Activated naive CD4-positive, alpha-beta T cell treated with Interleukin-2 at 50 U/mL for 16 hours (primary cell): ENCODE data around the gene SSBP4.

Experiments
- DNase-seq: peaks from one replicate; pipeline ENCODE4 v3.0.0-alpha.2; 2020

The SSBP4 gene

GRCh38 chr19:18434411-18435175 lies 15.4 kb downstream of the SSBP4 start:
- no peak for DNase-seq

DNA sequence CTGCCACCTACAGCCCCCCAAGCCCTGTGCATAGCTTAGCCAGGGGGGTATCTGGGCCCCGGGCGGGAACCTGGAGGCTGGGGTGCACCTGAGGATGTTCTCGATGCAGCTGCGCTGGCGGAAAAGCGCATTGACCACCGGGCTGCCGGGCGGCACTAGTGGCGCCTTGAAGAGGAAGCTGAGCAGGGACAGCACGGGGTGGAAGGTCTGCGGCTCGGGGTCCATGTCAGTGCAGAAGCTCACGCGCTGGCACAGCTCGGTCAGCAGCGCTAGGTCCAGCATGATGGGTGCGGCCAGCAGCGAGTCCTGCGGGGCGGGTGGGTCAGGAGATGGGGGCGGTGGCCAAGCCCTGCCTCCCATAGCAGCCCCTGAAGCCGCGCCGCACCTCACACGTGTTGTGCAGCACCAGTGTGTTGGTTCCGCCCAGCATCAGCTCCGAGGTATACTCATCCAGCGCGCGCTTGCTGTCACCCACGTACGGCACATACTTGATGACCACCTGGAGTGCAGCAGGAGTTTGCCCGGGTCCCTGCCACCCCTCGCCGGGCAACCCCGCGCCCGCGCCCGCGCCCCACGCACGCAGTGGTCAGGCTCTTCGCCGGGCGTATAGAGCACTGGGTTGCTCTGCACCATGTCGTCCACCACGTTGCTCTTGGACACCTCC lies 16.1 kb downstream of the SSBP4 start:
- DNase-seq = no peak

DNA sequence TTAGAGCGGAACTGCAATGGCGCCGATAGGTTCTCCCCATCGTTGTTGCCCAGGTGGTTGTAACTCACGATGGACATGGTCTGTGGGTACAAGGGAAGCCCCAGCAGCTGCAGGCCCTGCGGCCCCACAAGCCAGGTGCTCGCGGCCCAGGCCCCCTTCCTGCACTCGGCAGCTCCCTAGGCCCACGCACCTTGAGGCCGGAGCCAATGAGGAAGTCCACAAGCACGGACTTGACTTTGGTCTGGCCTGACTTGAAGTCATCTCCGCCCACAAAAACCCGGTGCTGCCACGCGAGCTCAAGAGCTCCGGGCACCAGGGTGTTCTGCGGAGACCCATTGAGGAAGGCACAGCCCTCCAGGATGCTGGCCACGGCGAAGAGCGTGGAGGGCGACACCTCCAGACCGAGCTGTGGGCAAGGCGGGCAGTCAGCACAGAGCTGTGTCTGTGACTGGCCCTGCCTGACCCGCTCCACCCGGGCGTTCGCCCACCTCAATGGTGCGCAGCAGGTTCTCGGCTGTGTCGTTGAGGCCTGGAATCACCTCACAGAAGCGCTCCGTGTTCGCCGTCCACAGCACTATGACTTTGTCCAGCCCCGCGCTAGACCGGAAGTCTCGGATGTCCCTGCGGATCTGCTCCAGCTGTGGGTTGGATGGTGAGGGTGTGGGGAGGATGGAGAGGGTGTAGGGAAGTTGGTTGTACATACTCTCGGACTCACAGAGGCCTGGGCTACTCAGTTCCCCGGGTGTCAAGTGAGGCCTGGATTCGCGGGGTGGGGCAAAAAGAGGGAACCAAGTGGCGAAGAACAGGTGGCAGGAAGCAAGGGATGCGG lies 16.9 kb downstream of the SSBP4 start:
- no peak for DNase-seq

DNA sequence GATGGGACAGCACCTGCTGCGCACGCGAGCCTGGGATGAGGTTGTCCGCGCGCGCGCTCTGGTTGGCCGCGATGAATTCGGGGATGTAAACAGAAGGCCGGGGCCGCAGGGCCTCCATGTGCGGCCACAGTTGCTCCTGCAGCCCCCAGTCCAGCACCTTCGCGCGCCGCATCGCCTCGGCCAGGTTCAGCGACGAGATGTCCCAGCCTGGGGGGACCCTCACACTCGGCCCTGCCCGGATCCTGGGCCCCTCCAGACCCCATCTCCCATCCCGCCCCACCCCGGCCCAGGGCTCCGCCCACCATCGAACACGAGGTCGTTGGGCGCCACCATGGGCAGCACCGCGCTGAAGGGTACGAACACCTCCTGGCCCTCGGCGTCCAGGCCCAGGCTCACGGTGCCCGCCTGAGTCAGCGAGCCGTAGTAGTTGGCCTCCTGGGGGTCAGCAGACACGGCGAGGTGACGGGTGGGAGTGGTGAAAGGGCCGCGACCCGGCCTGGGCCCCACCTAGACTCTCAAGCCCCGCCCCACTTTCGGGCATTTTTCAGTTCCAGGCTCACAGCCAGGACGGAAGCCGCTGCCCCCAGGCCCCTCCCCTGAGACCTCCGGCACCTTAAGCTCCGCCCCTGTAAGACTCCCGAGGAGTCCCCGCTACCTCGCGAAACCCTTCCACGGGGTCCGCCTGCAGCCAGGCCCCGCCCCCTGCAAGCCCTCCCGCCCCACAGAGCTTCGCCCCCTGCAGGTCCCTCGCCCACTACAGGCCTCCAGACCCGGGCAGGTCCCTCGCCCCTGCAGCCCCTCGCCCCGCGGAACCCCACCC lies 17.7 kb downstream of the SSBP4 start:
- DNase-seq = peak; percentile 74

GRCh38 chr19:18437491-18438330 lies 18.5 kb downstream of the SSBP4 start, which contains the start of gene ISYNA1:
TSS of gene ISYNA1 (minus strand) at chr19:18438133. CDS start at chr19:18437979, 154 bp downstream.
- DNase-seq = peak; percentile 62

GRCh38 chr19:18438331-18439024 lies 19.3 kb downstream of the SSBP4 start:
- DNase-seq = no peak

DNA sequence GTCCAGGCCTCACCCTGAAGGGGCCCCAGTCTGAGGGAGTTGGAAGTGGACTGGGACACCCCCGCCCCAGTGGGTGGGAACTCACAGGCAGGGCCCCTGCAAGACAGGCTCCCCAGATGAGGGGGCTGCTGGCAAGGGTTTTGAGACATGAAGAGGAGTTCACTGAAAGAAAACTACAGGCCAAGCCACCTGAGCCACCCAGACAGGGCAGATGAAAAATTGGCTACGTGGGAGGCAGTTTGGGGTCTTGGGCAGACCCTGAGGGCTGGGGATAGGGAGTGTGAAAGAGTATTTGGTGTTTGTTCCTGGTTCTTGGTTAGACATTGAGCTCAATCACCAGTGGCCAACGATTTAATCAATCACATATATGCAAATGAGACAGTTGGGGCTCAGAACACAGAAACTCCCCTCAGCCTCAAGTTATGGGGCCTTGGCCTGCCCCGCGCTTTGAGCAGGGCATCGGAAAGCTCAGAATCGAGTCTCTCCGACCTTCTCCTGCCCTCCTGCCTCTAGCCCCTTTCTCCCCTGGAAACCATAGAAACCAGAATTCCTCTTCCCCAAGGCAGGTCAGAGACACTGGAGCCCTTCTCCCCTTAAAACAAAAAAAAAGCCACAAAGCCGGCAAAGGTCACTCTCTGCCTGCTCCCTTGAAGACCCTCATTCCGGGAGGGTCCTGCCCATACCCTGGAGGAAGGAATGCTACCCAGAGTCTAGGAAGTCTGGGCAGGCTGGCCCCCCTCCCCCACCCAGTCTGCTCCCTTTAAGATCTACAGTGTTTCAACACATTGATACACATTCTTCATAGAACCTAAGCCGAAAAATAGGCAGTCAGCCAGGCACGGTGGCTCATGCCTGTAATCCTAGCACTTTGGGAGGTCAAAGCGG lies 20.1 kb downstream of the SSBP4 start:
- no peak for DNase-seq

GRCh38 chr19:18439910-18440237 lies 20.7 kb downstream of the SSBP4 start:
- no peak for DNase-seq

- peak; percentile 40 for DNase-seq
Measured at GRCh38 chr19:18440415-18440877, 21.2 kb downstream of the SSBP4 start.

- no peak for DNase-seq
Measured at GRCh38 chr19:18440936-18441803, 22.0 kb downstream of the SSBP4 start.

GRCh38 chr19:18441804-18442788 lies 22.9 kb downstream of the SSBP4 start:
- no peak for DNase-seq

- DNase-seq = no peak
Measured at GRCh38 chr19:18442941-18443340, 23.7 kb downstream of the SSBP4 start.

DNA sequence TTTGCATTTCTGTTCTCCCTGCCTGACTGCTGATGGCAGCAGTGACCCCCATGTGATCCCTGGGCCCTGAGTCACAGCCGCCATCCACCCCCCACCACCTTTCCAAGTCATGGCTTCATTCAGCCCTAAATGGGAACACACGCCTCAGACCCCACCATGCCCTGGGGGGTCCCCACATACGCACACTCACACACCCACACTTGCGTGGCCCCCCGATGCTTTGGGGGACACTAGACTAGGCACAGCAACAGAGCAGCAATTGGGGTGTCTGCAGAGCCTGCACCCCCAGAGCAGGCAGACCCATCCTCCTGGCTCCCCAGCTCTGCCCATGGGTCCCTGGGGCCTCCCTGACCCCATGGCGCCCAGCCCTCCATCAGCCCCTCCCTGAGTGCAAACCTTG lies 24.2 kb downstream of the SSBP4 start:
- DNase-seq = no peak

DNA sequence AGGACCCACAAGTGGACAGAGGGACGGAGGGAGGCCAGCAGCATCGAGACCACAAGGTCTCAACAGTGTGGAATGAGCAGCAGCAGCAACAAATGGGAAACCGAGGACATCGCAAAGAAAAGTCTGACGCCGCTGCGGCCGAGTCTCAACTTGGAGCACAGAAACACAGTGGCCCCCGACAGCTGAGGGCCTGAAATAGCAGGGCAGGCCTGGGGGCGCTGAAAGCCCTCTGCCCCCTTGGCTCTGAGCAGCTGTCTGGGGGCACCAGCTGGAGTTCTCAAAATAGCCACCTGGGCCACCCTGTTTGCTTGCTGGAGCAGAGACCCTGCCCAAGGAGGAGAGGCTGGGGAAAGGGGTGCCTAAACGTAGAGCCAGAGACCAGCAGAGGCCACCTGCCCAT lies 24.6 kb downstream of the SSBP4 start:
- no peak for DNase-seq

- DNase-seq = no peak
Measured at GRCh38 chr19:18444513-18444912, 25.3 kb downstream of the SSBP4 start.

DNA sequence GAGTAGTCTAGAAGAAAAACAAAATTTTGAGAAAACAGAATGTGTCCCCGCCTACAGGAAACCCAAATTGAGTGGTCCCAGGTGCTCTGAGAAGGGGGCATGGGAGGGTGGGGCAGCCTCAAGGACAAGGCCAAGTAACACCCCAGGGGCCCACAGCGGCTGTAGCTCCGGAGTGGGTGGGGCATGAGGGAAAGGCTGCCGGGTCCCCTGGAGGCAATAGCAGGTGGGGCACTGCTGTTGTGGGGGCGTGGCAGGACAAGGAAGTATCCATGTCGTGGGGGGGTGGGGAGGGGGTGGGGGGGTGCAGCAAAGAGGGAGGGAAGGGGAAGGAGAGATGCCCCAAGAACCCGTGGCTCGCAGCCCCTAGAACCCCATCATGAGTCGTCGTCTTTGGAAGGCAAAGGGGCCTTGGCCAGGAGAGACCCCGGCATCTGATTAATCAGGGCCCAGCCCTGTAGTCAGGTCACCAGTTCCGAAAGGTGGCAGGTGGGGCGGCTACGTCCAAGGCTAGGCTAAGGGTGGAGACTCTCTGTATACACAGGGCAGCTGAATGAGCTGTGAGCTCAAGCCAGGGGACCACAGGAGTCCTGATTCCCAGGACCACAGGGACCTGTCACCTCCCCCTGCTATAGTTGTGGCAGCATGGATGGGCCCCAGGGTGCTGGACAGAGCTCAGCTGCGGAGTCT lies 26.2 kb downstream of the SSBP4 start:
- no peak for DNase-seq
